Naive thymus-derived CD4-positive, alpha-beta T cell (primary cell): ENCODE data around the gene OR52N2. TPM values are rescaled to one million over a fixed set of nuclear protein-coding genes. Genes with fewer than 3 reads are reported as not detected.

ENCODE experiments used
- ATAC-seq: fragments of 150-1000 bp; cut with Tn5 transposase; 2 replicates; pipeline ENCODE4 v1.10.0; 2021; ENCODE audit warnings: mild to moderate bottlenecking, moderate library complexity
- CTCF ChIA-PET: fragments of 350-600 bp; sonication (Branson Sonifier 250); formaldehyde crosslinking; loops from one replicate; lab custom pipeline; 2021; ENCODE audit warnings: antibody characterized with exemption; lab: Charles Lee
- POLR2A ChIA-PET: fragments of 350-600 bp; sonication (Branson Sonifier 250); formaldehyde crosslinking; loops from one replicate; lab custom pipeline; 2021; ENCODE audit warnings: antibody characterized with exemption, inconsistent platforms; lab: Charles Lee
- DNase-seq, 9 donors: peaks; one replicate each; pipeline versions ENCODE4 v3.0.0 to v3.0.0-alpha.2; 2020 to 2022; ENCODE audit warnings: mixed read lengths in 1 of 9
- H3K27ac ChIP-seq: one replicate; pipeline ENCODE4 v1.7.0; 2013; ENCODE audit warnings: mild to moderate bottlenecking, low read depth, low read length, moderate library complexity
- H3K27me3 ChIP-seq, 2 donors: one replicate each; pipeline ENCODE4 v1.7.0; 2013; ENCODE audit warnings: low read length in 2 of 2, mild to moderate bottlenecking in 2 of 2, moderate library complexity in 2 of 2; ENCODE audit not compliant: control insufficient read depth in 2 of 2, insufficient read depth in 2 of 2
- H3K36me3 ChIP-seq, 3 experiments: 1 replicate in 2 of 3; 2 replicates in 1 of 3; pipeline ENCODE4 v1.7.0; 2013; ENCODE audit warnings: low read length in 3 of 3, mild to moderate bottlenecking in 3 of 3, moderate library complexity in 1 of 3; ENCODE audit not compliant: insufficient read depth in 3 of 3, control insufficient read depth in 2 of 3
- H3K4me1 ChIP-seq, 2 donors: one replicate each; pipeline ENCODE4 v1.7.0; 2013; ENCODE audit warnings: low read length in 2 of 2, mild to moderate bottlenecking in 2 of 2, moderate library complexity in 1 of 2; ENCODE audit not compliant: control insufficient read depth in 2 of 2, insufficient read depth in 2 of 2
- H3K4me3 ChIP-seq: 2 replicates; pipeline ENCODE4 v1.7.0; 2013; ENCODE audit warnings: mild to moderate bottlenecking, low read length
- H3K9me3 ChIP-seq, 3 experiments: 1 replicate in 2 of 3; 2 replicates in 1 of 3; pipeline ENCODE4 v1.7.0; 2013; ENCODE audit warnings: low read length in 3 of 3; ENCODE audit not compliant: control insufficient read depth in 2 of 3
- H3K27ac Mint-ChIP-seq, 9 donors: one replicate each; pipeline ENCODE4 v1.8.0; 2020 to 2022; ENCODE audit warnings: mixed read lengths in 9 of 9, mild to moderate bottlenecking in 8 of 9, moderate library complexity in 5 of 9, inconsistent platforms in 2 of 9
- H3K27me3 Mint-ChIP-seq, 5 donors: one replicate each; pipeline ENCODE4 v1.8.0; 2021 to 2022; ENCODE audit warnings: mixed read lengths in 5 of 5, mild to moderate bottlenecking in 1 of 5
- H3K36me3 Mint-ChIP-seq, 5 donors: one replicate each; pipeline ENCODE4 v1.8.0; 2020 to 2022; ENCODE audit warnings: mixed read lengths in 5 of 5, mild to moderate bottlenecking in 3 of 5, inconsistent platforms in 1 of 5
- H3K4me1 Mint-ChIP-seq, 7 donors: one replicate each; pipeline ENCODE4 v1.8.0; 2020 to 2022; ENCODE audit warnings: mixed read lengths in 7 of 7, mild to moderate bottlenecking in 3 of 7, inconsistent platforms in 1 of 7
- H3K4me3 Mint-ChIP-seq, 10 donors: one replicate each; pipeline ENCODE4 v1.8.0; 2020 to 2022; ENCODE audit warnings: mild to moderate bottlenecking in 10 of 10, mixed read lengths in 10 of 10, moderate library complexity in 6 of 10, inconsistent platforms in 2 of 10
- H3K9me3 Mint-ChIP-seq, 11 donors: one replicate each; pipeline ENCODE4 v1.8.0; 2020 to 2022; ENCODE audit warnings: mixed read lengths in 11 of 11, mild to moderate bottlenecking in 4 of 11, inconsistent platforms in 1 of 11, moderate library complexity in 1 of 11
- intact Hi-C, 2 donors: fragments of 100-400 bp; cut with micrococcal nuclease; formaldehyde crosslinking; loops; one replicate each; pipeline ENCODE4 v1.15.1; 2023
- polyA plus RNA-seq, 2 donors: library from polyadenylated mRNA; unstranded; fragments of 300-500 nt; fragmentation: Illumina TruSeq; gene quantifications; one replicate each; pipeline ENCODE4 v1.2.3, GENCODE V29; 2021
- total RNA-seq, 6 experiments: library from RNA in 5 of 6; stranded (reverse) in 5 of 6; gene quantifications; 1 replicate in 5 of 6; 2 replicates in 1 of 6; pipeline ENCODE4 v1.2.3 and lab custom pipeline; 2021 to 2026

OR52N2 gene
- total and polyA plus RNA-seq, 7 experiments from 2014 or later = not detected

GRCh38 chr11:5831196-5831829 is 22.6 kb downstream of the OR52N2 start:
- H3K9me3 Mint-ChIP-seq = peaks cover 0 to 5% (median 0%) of the 10 kb centered on the region in 11 donors
- Histone ChIP-seq H3K4me3 (no peak overlapping the region), H3K27ac (no peak overlapping the region), H3K27me3 (no peaks in the 10 kb centered on the region), H3K4me1 (no peaks in the 10 kb centered on the region), H3K36me3 (no peaks in the 10 kb centered on the region), H3K9me3 (no peaks in the 10 kb centered on the region)
- CTCF ChIA-PET = no interaction called here
- no peak overlapping the region for H3K27ac Mint-ChIP-seq
- H3K4me1 Mint-ChIP-seq = no peaks in the 10 kb centered on the region
- no peak overlapping the region for H3K4me3 Mint-ChIP-seq
- H3K36me3 Mint-ChIP-seq = no peaks in the 10 kb centered on the region
- H3K27me3 Mint-ChIP-seq = peaks cover 3 to 27% (median 12%) of the 10 kb centered on the region in 5 donors
- intact Hi-C loops = no loop called here
- ATAC-seq = no peak
- POLR2A ChIA-PET = no interaction called here
- no peak for DNase-seq

DNA sequence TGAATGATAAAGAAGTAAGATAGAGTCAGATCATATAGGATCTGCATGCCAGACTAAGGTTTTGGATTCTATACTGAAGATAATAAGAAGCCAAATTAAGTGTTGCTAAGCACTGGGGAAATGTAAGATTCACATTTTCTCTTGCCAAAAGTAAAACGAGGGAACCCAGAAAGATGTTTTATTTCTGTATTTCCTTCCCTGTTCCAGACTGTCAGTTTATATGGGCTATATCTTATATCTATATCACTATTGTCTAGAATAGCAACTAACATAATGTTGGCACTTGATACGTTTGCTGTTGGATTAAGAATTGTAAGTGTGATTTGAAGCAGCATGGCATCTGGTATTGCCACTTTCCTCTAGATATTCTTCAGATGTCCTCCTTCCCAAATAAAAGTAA is 24.7 kb downstream of the OR52N2 start:
- H3K27me3 Mint-ChIP-seq = peaks cover 3 to 42% (median 21%) of the 10 kb centered on the region in 5 donors
- H3K27ac Mint-ChIP-seq = no peak overlapping the region
- POLR2A ChIA-PET = no interaction called here
- no peaks in the 10 kb centered on the region for H3K27me3 ChIP-seq
- no peaks in the 10 kb centered on the region for H3K36me3 ChIP-seq
- intact Hi-C loops = no loop called here
- no peak overlapping the region for H3K4me3 ChIP-seq
- H3K9me3 ChIP-seq = no peaks in the 10 kb centered on the region
- H3K36me3 Mint-ChIP-seq = no peaks in the 10 kb centered on the region
- no peaks in the 10 kb centered on the region for H3K4me1 Mint-ChIP-seq
- ATAC-seq = no peak
- H3K4me1 ChIP-seq = no peaks in the 10 kb centered on the region
- peaks cover 0 to 10% (median 0%) of the 10 kb centered on the region in 11 donors for H3K9me3 Mint-ChIP-seq
- H3K4me3 Mint-ChIP-seq = no peak overlapping the region
- CTCF ChIA-PET = no interaction called here
- no peak overlapping the region for H3K27ac ChIP-seq
- no peak for DNase-seq

DNA sequence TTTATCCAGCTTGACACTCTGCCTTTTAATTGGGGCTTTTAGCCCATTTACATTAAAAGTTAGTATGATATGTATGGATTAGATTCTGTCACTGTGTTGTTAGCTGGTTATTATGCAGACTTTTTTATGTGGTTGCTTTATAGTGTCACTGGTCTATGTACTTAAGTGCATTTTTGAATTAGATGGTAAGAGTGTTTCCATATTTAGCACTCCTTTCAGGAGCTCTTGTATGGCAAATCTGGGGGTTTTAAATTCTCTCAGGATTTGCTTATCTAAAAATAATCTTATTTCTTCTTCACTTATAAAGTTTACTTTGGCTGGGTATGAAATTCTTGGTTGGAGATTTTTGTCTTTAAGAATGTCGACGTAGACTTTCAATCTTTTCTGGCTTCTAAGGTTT is 29.0 kb downstream of the OR52N2 start:
- H3K4me3 Mint-ChIP-seq = no peak overlapping the region
- ATAC-seq = no peak
- no peak overlapping the region for H3K27ac Mint-ChIP-seq
- no peaks in the 10 kb centered on the region for H3K9me3 ChIP-seq
- no peak overlapping the region for H3K27ac ChIP-seq
- intact Hi-C loops = no loop called here
- H3K27me3 Mint-ChIP-seq = peaks cover 0 to 45% (median 34%) of the 10 kb centered on the region in 5 donors
- no peaks in the 10 kb centered on the region for H3K36me3 Mint-ChIP-seq
- no peak overlapping the region for H3K4me3 ChIP-seq
- H3K9me3 Mint-ChIP-seq = peaks cover 0 to 13% (median 0%) of the 10 kb centered on the region in 11 donors
- ChIA-PET POLR2A (no interaction called here), CTCF (no interaction called here)
- no peaks in the 10 kb centered on the region for H3K4me1 ChIP-seq
- no peaks in the 10 kb centered on the region for H3K27me3 ChIP-seq
- no peaks in the 10 kb centered on the region for H3K4me1 Mint-ChIP-seq
- H3K36me3 ChIP-seq = no peaks in the 10 kb centered on the region
- DNase-seq = no peak

DNA sequence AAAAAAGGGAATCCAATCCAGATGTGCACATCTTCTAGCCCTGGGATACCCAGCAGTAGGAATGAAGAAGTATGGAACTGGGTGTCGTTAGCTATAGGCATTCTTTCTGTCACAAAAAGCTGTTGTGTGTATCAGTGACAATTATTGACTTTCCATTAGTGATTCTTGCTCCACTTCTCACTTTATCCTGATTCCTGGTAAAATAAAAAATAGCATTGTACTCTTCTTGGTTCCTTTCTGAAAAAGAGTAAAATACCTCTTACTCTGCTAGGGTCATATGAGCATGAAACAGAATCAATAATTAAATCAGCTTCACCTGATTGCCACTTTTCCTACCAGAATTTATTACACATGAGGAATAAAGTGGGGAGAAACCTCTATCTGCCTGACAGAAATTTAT is 33.1 kb downstream of the OR52N2 start, which contains the start of gene OR52E6:
OR52E6 (minus strand) TSS at position 101 of the 400 bp plus-strand sequence; CDS start at position 101, 0 bp downstream.
- no peaks in the 10 kb centered on the region for H3K36me3 ChIP-seq
- Mint-ChIP-seq H3K9me3 (peaks cover 0 to 13% (median 0%) of the 10 kb centered on the region in 11 donors), H3K4me1 (no peaks in the 10 kb centered on the region), H3K4me3 (no peak within 1 kb of the TSS), H3K36me3 (no peaks in the 10 kb centered on the region), H3K27me3 (peaks cover 2 to 46% (median 34%) of the 10 kb centered on the region in 5 donors), H3K27ac (no peak within 1 kb of the TSS)
- POLR2A ChIA-PET = no interaction called here
- no peak within 1 kb of the TSS for H3K4me3 ChIP-seq
- no peaks in the 10 kb centered on the region for H3K9me3 ChIP-seq
- intact Hi-C loops = no loop called here
- ATAC-seq (no peak), DNase-seq (no peak)
- no peaks in the 10 kb centered on the region for H3K27me3 ChIP-seq
- no peak within 1 kb of the TSS for H3K27ac ChIP-seq
- no peaks in the 10 kb centered on the region for H3K4me1 ChIP-seq
- CTCF ChIA-PET = no interaction called here

- no peak overlapping the region for H3K4me3 Mint-ChIP-seq
Observed at GRCh38 chr11:5846701-5847100, 38.0 kb downstream of the OR52N2 start.

GRCh38 chr11:5847711-5848110 is 39.0 kb downstream of the OR52N2 start:
- Histone ChIP-seq H3K4me1 (no peaks in the 10 kb centered on the region), H3K27me3 (no peaks in the 10 kb centered on the region), H3K27ac (no peak overlapping the region), H3K4me3 (no peak overlapping the region), H3K9me3 (no peaks in the 10 kb centered on the region), H3K36me3 (no peaks in the 10 kb centered on the region)
- no peak overlapping the region for H3K4me3 Mint-ChIP-seq
- DNase-seq (no peak), ATAC-seq (no peak)
- intact Hi-C loops = no loop called here
- H3K36me3 Mint-ChIP-seq = no peaks in the 10 kb centered on the region
- peaks cover 0 to 2% (median 0%) of the 10 kb centered on the region in 11 donors for H3K9me3 Mint-ChIP-seq
- H3K4me1 Mint-ChIP-seq = no peaks in the 10 kb centered on the region
- ChIA-PET CTCF (no interaction called here), POLR2A (no interaction called here)
- H3K27ac Mint-ChIP-seq = no peak overlapping the region
- peaks cover under 1 to 10% (median 4%) of the 10 kb centered on the region in 5 donors for H3K27me3 Mint-ChIP-seq

More at GRCh38 chr11:5846701-5847100, 38.0 kb downstream of the OR52N2 start:
- H3K27me3 Mint-ChIP-seq = peaks cover 0 to 10% (median 2%) of the 10 kb centered on the region in 5 donors
- no peaks in the 10 kb centered on the region for H3K9me3 Mint-ChIP-seq
- H3K4me1 ChIP-seq = no peaks in the 10 kb centered on the region
- H3K4me3 ChIP-seq = no peak overlapping the region
- ATAC-seq (no peak), DNase-seq (no peak)
- POLR2A ChIA-PET = no interaction called here
- no peaks in the 10 kb centered on the region for H3K36me3 Mint-ChIP-seq
- no peaks in the 10 kb centered on the region for H3K4me1 Mint-ChIP-seq
- H3K27me3 ChIP-seq = no peaks in the 10 kb centered on the region
- CTCF ChIA-PET = no interaction called here
- H3K27ac Mint-ChIP-seq = no peak overlapping the region
- H3K27ac ChIP-seq = no peak overlapping the region
- no peaks in the 10 kb centered on the region for H3K9me3 ChIP-seq
- no peaks in the 10 kb centered on the region for H3K36me3 ChIP-seq
- intact Hi-C loops = no loop called here

GRCh38 chr11:5851002-5851401 is 42.3 kb downstream of the OR52N2 start:
- Mint-ChIP-seq H3K36me3 (no peaks in the 10 kb centered on the region), H3K27ac (no peak overlapping the region), H3K4me3 (no peak overlapping the region), H3K9me3 (peaks cover 0 to 7% (median 0%) of the 10 kb centered on the region in 11 donors), H3K27me3 (peaks cover 8 to 33% (median 23%) of the 10 kb centered on the region in 5 donors), H3K4me1 (no peaks in the 10 kb centered on the region)
- intact Hi-C loops = no loop called here
- no peaks in the 10 kb centered on the region for H3K9me3 ChIP-seq
- ATAC-seq (no peak), DNase-seq (no peak)
- H3K27ac ChIP-seq = no peak overlapping the region
- POLR2A ChIA-PET = no interaction called here
- H3K27me3 ChIP-seq = peaks cover 0 to 4% of the 10 kb centered on the region in 2 donors
- CTCF ChIA-PET = no interaction called here
- no peaks in the 10 kb centered on the region for H3K4me1 ChIP-seq
- H3K36me3 ChIP-seq = no peaks in the 10 kb centered on the region
- H3K4me3 ChIP-seq = no peak overlapping the region
